NCI-H82 (cell line): ENCODE data around the gene HID1.

Source experiments
- DNase-seq: peaks from one replicate; lab custom pipeline; 2025; lab: John Stamatoyannopoulos, UW

Gene HID1

DNA sequence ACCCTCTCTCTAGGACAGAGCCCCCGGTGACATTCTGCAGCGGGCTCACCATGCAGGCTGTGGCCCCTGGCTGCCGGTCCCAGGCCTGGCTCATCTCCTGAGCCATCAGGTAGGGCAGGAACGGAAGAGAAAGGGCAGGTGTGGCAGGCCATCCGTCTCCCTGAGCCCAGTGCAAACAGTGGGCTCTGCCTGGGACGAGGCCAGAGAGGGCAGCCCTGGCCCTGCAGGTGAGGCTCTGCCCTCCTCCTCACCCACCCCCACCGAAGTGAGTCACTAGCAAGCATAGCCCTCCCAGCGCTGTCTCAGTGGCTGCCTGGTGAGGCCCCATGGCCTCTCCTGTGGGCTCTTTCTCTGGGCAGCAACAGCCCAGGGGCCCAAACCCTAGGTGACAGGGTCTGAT is 22.4 kb downstream of the HID1 start:
- DNase-seq: no peak

DNA sequence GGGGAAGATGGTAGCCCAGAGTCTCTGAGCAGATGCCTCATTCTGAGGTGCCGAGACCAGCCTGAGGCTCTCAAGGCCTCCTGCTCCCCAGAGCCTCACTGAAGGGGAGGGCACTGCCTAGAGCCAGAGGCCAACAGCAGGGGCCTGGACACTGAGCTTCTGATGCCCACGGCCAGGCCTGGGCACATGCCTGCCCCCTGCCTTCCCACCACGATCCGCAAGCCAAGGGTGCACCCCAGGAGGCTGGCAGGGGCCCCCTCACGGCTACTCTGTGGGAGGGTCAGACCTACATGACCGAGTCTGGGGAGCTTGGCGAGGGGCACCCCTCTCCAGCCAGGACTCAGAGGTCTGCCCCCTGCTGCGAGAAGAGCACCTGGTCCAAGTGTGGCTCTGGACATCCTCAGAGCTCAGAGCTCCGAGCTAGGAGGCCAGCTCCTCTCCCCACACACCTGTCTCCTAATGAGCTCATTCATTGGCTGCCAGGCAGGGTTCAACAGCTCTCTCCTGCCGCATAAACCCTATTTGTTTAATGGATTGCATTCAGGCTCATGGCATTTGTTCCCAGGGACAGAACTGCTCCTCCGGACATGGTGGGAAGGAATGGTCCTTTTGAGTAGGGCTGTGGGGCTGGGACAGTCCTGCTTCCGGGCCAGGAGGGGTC is 23.0 kb downstream of the HID1 start:
- DNase-seq: no peak

GRCh38 chr17:74947041-74947754 is 25.4 kb downstream of the HID1 start:
- no peak for DNase-seq

DNA sequence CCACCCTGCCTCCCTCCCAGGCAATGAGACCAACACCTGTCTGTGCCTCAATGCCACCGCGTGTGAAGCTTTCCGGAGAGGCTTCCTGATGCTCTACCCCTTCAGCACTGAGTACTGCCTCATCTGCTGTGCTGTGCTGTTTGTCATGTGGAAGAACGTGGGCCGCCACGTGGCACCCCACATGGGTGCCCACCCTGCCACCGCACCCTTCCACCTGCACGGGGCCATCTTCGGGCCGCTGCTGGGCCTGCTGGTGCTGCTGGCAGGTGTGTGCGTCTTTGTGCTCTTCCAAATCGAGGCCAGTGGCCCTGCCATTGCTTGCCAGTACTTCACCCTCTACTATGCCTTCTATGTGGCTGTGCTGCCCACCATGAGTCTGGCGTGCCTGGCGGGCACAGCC is 25.9 kb downstream of the HID1 start:
- DNase-seq: no peak

DNA sequence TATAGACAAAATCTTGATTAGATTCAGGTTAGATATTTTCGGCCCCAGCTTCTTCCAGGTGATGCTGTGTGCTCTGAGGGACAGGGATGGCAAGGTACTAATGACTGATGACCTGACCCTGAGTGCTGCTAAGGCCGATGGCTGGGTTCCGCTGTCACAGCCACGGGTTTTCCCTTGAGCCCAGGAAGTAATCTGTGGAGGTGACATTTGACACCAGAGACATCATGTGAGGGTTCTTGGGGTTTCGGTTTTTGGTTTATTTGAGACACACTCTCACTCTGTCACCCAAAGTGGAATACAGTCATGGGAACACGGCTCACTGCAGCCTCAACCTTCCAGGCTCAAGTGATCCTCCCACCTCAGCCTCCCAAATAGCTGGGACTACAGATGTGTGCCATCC is 27.0 kb downstream of the HID1 start:
- DNase-seq: no peak

GRCh38 chr17:74943808-74944522 is 28.6 kb downstream of the HID1 start:
- no peak for DNase-seq

DNA sequence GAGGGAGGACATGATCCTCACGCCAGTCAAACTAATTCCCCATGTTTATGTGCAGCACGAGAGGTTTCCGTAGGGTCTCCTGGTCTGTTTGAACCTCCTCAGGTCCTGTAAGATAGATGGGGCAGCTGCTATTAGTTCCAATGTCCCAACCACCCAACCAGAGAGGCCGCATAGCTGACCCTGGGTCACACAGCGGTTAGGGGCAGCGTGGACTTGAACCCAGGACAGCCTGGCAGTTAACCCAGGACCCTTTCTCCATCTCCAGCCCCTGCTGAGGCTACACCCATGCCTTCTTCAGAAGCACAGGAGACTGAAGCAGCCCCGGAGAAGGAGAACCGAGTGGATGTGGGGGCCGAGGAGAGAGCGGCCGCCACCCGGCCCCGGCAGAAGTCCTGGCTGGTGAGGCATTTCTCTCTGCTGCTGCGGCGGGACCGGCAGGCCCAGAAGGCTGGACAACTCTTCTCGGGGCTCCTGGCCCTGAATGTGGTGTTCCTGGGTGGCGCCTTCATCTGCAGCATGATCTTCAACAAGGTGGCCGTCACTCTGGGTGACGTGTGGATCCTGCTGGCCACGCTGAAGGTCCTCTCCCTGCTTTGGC is 31.3 kb downstream of the HID1 start:
- no peak for DNase-seq

DNA sequence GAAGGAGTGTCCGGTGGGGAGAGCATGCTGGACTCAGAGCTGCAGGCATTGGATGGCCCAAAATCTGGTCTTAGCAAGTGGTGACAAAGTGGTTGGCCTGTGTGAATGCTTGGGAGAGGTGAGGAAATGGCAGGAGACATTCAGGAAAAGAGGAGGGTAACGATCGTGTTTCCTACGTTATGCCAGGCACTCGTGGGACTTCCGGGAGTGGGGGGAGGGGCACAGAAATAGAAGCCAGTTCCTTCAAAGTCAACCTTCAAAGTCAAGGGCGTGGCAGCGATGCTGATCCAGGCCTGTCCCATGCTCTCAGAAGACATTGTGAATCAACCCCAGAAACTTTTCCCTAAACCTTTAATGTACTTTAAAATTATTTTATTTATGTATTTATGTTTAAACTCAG is 33.0 kb downstream of the HID1 start:
- no peak for DNase-seq

DNA sequence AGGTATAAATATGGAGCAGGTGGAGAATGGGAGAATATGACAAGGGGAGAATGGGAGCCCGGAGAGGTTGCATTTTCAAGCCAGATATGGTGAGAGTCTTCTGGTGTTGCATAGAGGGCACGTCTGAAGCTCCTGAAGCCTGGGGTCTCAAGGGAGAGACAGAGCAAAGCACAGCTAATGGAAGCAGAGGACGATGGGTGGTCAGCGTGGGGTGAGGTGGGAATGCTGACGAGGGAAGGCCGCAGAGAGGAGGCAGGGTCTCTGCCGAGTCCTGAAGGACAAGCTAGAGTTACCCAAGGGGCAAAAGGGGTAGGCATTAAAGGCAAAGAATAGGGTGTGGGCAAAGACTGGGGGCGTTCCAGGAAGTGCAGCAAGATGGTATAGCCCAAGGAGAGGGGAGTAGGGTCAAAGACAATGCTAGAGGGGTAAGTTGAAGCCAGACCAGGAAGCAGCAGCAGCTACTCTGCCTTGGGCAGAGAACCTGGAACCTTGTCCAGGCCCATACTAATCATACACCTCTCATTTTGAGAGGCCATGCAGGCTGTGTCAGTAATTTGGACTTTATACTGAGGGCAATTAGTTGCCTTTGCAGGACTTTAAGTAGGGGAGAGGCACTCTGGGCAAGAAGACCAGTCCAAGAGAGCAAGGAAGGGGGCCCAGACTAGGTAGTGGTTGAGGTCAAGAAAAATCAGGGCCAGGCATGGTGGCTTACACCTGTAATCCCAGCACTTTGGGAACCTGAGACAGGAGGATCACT is 34.2 kb downstream of the HID1 start:
- no peak for DNase-seq

DNA sequence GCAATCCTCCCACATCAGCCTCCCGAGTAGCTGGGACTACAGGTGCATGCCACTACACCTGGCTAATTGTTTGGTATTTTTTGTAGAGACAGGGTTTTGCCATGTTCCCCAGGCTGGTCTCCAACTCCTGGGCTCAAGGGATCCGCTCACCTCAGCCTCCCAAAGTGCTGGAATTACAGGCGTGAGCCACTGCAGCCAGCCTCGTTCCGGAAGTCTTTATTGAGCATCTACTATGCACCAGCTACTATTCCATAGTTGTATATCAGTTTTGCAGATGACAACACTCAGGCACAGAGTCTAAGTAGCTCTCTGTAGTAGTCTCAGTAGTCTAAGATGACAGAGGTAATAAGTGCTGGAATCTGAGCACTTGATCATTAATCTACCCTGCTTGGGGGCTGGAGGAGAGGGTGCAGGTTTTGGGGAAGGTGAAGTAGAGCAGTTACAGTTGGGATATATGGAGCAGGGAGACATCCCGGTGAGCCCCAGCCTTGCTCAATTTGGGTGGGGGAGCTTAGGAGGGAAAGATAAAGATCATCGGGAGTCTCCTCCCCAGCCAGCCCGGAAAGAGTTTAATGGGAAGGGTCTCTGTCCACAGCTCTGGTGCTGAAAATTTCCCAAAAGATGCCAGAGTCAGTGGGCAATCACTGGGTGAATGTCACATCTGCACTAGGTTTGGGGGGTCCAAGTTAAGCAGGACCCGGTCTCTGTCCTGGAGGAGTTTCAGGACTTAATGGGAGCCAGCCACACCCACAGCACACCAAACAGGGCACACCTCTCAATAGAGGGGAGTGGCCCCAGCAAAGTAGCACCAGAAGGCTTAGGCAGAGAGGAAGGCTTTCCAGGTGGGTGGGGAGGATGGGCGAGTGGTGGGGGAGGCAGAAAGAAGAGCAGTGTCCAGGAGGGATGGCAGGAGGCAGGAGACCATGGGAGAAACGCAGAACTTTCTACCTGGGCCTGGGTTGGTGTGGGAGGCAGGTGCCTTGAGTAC is 35.2 kb downstream of the HID1 start:
- DNase-seq: peak; percentile 56

GRCh38 chr17:74936470-74936799 is 36.1 kb downstream of the HID1 start:
- DNase-seq: no peak

GRCh38 chr17:74935585-74936469 is 36.7 kb downstream of the HID1 start, which contains the start of gene OTOP3:
TSS of gene OTOP3 (plus strand) at chr17:74935898. CDS start at chr17:74935922, 24 bp downstream.
- DNase-seq: peak; percentile 95

- DNase-seq: peak; percentile 72
Measured at GRCh38 chr17:74935048-74935447, 37.5 kb downstream of the HID1 start.

GRCh38 chr17:74930535-74931036 is 42.0 kb downstream of the HID1 start:
- DNase-seq: no peak

- no peak for DNase-seq
Measured at GRCh38 chr17:74928786-74929185, 43.8 kb downstream of the HID1 start.

DNA sequence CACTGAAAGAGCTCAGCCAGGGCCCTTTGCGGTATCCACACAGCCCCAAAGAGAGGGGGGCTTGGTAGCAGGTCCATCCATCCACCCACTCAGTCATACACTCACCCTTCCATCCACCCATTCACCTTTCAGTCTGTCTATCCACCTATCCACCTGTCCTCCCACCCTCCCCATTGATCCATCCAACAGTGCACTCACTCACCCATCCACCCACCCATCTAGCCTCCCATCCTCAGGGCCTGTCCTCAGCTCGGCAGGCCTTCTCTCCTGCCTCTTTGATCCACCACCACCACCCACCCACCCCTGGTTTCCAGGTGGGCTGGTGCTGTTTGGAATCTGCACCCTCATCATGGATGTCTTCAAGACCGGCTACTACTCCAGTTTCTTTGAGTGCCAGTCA is 47.3 kb downstream of the HID1 start:
- no peak for DNase-seq

GRCh38 chr17:74924250-74924948 is 48.2 kb downstream of the HID1 start, which contains the start of gene OTOP2:
TSS of gene OTOP2 (plus strand) at chr17:74924273. CDS start at chr17:74924633, 360 bp downstream.
- peak; percentile 36 for DNase-seq

- DNase-seq: peak; percentile 75
Measured at GRCh38 chr17:74923538-74924249, 48.9 kb downstream of the HID1 start.
